GM12878 (cell line): ENCODE results near the gene WDR89.

ENCODE experiments used
- ATF7 ChIP-seq: fragments of 450-650 bp; IDR thresholded peaks from 2 replicates; pipeline ENCODE4 v1.6.1; 2016; ENCODE audit warnings: low read depth, mild to moderate bottlenecking
- GABPA ChIP-seq: IDR thresholded peaks from 2 replicates; pipeline ENCODE4 v1.6.1; 2014; ENCODE audit warnings: antibody characterized with exemption, low read depth, mild to moderate bottlenecking, inconsistent platforms
- POLR2AphosphoS2 ChIP-seq: IDR thresholded peaks from 2 replicates; pipeline ENCODE4 v1.6.1; 2011; ENCODE audit warnings: low read depth, mild to moderate bottlenecking, low read length, improper control_type of control experiment, moderate library complexity
- POLR2AphosphoS5 ChIP-seq: IDR thresholded peaks from 2 replicates; pipeline ENCODE4 v1.6.1; 2011; ENCODE audit warnings: mild to moderate bottlenecking, low read length, inconsistent platforms
- TARDBP ChIP-seq: IDR thresholded peaks from 2 replicates; pipeline ENCODE4 v1.6.1; 2016; ENCODE audit warnings: borderline replicate concordance
- TF ChIP-seq, protein P1 (sequence below), 3 experiments: IDR thresholded peaks in 2 of 3; conservative IDR thresholded peaks in 1 of 3; 2 replicates each; pipeline ENCODE4 v1.5.1; 2011; ENCODE audit warnings: low read depth in 3 of 3, low read length in 3 of 3, mild to moderate bottlenecking in 3 of 3, control low read depth in 2 of 3, moderate library complexity in 2 of 3, inconsistent platforms in 1 of 3, mixed read lengths in 1 of 3; ENCODE audit not compliant: control insufficient read depth in 2 of 3, insufficient read depth in 1 of 3; ENCODE audit errors: extremely low read depth in 1 of 3
- TF ChIP-seq, protein P2 (sequence below): fragments of 450-650 bp; IDR thresholded peaks from 2 replicates; pipeline ENCODE4 v1.6.1; 2016; ENCODE audit warnings: mild to moderate bottlenecking, moderate library complexity, borderline replicate concordance

DNA sequence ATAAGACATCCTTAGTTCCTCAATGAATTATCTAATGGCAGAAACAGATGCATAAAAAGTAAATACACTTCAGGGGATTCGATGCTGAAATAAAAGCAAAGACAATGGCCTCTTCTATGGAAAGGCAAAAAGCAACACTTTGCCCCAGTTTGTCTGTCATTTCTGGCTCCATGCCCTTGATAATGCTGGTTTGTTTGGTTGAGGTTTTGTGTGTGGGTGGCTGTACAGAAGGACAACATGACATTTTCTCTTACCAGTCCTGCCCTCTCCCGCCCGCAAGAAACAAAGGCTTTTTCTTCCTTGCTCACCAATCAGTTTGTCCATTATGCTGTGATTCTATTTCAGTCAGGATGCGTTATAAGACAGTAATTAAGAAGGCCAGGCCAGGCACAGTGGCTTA, 18.1 kb upstream of the WDR89 start:
- TF ChIP-seq, protein P1, sequence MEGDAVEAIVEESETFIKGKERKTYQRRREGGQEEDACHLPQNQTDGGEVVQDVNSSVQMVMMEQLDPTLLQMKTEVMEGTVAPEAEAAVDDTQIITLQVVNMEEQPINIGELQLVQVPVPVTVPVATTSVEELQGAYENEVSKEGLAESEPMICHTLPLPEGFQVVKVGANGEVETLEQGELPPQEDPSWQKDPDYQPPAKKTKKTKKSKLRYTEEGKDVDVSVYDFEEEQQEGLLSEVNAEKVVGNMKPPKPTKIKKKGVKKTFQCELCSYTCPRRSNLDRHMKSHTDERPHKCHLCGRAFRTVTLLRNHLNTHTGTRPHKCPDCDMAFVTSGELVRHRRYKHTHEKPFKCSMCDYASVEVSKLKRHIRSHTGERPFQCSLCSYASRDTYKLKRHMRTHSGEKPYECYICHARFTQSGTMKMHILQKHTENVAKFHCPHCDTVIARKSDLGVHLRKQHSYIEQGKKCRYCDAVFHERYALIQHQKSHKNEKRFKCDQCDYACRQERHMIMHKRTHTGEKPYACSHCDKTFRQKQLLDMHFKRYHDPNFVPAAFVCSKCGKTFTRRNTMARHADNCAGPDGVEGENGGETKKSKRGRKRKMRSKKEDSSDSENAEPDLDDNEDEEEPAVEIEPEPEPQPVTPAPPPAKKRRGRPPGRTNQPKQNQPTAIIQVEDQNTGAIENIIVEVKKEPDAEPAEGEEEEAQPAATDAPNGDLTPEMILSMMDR (IDR thresholded peaks at IDR 0.05 in 2 of 3, conservative IDR thresholded peaks at IDR 0.05 in 1 of 3; ENCODE audit: control insufficient read depth in 2 of 3, extremely low read depth in 1 of 3, insufficient read depth in 1 of 3, low read depth in 3 of 3, low read length in 3 of 3): no peak
- TF ChIP-seq POLR2AphosphoS5 (no peak), ATF7 (no peak), GABPA (no peak), POLR2AphosphoS2 (no peak), TARDBP (no peak)
- TF ChIP-seq, protein P2, sequence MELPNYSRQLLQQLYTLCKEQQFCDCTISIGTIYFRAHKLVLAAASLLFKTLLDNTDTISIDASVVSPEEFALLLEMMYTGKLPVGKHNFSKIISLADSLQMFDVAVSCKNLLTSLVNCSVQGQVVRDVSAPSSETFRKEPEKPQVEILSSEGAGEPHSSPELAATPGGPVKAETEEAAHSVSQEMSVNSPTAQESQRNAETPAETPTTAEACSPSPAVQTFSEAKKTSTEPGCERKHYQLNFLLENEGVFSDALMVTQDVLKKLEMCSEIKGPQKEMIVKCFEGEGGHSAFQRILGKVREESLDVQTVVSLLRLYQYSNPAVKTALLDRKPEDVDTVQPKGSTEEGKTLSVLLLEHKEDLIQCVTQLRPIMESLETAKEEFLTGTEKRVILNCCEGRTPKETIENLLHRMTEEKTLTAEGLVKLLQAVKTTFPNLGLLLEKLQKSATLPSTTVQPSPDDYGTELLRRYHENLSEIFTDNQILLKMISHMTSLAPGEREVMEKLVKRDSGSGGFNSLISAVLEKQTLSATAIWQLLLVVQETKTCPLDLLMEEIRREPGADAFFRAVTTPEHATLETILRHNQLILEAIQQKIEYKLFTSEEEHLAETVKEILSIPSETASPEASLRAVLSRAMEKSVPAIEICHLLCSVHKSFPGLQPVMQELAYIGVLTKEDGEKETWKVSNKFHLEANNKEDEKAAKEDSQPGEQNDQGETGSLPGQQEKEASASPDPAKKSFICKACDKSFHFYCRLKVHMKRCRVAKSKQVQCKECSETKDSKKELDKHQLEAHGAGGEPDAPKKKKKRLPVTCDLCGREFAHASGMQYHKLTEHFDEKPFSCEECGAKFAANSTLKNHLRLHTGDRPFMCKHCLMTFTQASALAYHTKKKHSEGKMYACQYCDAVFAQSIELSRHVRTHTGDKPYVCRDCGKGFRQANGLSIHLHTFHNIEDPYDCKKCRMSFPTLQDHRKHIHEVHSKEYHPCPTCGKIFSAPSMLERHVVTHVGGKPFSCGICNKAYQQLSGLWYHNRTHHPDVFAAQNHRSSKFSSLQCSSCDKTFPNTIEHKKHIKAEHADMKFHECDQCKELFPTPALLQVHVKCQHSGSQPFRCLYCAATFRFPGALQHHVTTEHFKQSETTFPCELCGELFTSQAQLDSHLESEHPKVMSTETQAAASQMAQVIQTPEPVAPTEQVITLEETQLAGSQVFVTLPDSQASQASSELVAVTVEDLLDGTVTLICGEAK: no peak
